Raji (cell line): Measurements from ENCODE around the gene RNF103.
A peak's percentile ranks its signal among the peaks of the same experiment; 100 is the strongest.

Source experiments
- POLR2A ChIP-seq: IDR thresholded peaks from 2 replicates; pipeline ENCODE4 v1.6.1; 2011; ENCODE audit warnings: low read depth, low read length, control low read depth; ENCODE audit not compliant: insufficient read depth

RNF103 gene

GRCh38 chr2:86632672-86633071 is 9.0 kb upstream of the RNF103 start:
- no peak for TF ChIP-seq POLR2A

- no peak for TF ChIP-seq POLR2A
Observed at GRCh38 chr2:86631846-86632485, 8.3 kb upstream of the RNF103 start.

GRCh38 chr2:86628091-86628522 is 4.4 kb upstream of the RNF103 start:
- TF ChIP-seq POLR2A = no peak

GRCh38 chr2:86627550-86627949 is 3.9 kb upstream of the RNF103 start:
- TF ChIP-seq POLR2A = no peak

GRCh38 chr2:86625096-86625495 is 1.4 kb upstream of the RNF103 start:
- no peak for TF ChIP-seq POLR2A

GRCh38 chr2:86624267-86624547 is 542 bp upstream of the RNF103 start:
- no peak for TF ChIP-seq POLR2A

GRCh38 chr2:86623043-86623493 is 597 bp downstream of the RNF103 start:
- peak; percentile 15; the same call in 1 of the 2 replicates for TF ChIP-seq POLR2A

GRCh38 chr2:86622519-86623042 is 1.1 kb downstream of the RNF103 start:
- no peak for TF ChIP-seq POLR2A

GRCh38 chr2:86621280-86621943 is 2.3 kb downstream of the RNF103 start:
- TF ChIP-seq POLR2A = no peak

GRCh38 chr2:86617738-86618137 is 5.9 kb downstream of the RNF103 start:
- TF ChIP-seq POLR2A = no peak

- TF ChIP-seq POLR2A = no peak
Observed at GRCh38 chr2:86617153-86617552, 6.5 kb downstream of the RNF103 start.

GRCh38 chr2:86616502-86616901 is 7.2 kb downstream of the RNF103 start:
- no peak for TF ChIP-seq POLR2A

- TF ChIP-seq POLR2A = no peak
Observed at GRCh38 chr2:86615596-86615995, 8.1 kb downstream of the RNF103 start.

- no peak for TF ChIP-seq POLR2A
Observed at GRCh38 chr2:86613515-86613914, 10.2 kb downstream of the RNF103 start.

- no peak for TF ChIP-seq POLR2A
Observed at GRCh38 chr2:86610871-86611270, 12.8 kb downstream of the RNF103 start.

- TF ChIP-seq POLR2A = no peak
Observed at GRCh38 chr2:86608832-86609410, 14.7 kb downstream of the RNF103 start.
